GM18507 (cell line): ENCODE results near the gene ASNS.
"Not testable (repeated sequence)": the region's sequence is repeated elsewhere in the genome, so short reads cannot be mapped to it uniquely, and the experiment has no call there.

Experiments used
- DNase-seq: peaks from one replicate; pipeline ENCODE4 v3.0.0; 2011; ENCODE audit warnings: low read depth; ENCODE audit not compliant: insufficient read length; ENCODE audit errors: extremely low spot score
- FAIRE-seq: peaks from 2 replicates; lab custom pipeline; 2011; peaks lifted over from hg19 to GRCh38; lab: Jason Lieb, UNC

Gene ASNS, protein sequence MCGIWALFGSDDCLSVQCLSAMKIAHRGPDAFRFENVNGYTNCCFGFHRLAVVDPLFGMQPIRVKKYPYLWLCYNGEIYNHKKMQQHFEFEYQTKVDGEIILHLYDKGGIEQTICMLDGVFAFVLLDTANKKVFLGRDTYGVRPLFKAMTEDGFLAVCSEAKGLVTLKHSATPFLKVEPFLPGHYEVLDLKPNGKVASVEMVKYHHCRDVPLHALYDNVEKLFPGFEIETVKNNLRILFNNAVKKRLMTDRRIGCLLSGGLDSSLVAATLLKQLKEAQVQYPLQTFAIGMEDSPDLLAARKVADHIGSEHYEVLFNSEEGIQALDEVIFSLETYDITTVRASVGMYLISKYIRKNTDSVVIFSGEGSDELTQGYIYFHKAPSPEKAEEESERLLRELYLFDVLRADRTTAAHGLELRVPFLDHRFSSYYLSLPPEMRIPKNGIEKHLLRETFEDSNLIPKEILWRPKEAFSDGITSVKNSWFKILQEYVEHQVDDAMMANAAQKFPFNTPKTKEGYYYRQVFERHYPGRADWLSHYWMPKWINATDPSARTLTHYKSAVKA

DNA sequence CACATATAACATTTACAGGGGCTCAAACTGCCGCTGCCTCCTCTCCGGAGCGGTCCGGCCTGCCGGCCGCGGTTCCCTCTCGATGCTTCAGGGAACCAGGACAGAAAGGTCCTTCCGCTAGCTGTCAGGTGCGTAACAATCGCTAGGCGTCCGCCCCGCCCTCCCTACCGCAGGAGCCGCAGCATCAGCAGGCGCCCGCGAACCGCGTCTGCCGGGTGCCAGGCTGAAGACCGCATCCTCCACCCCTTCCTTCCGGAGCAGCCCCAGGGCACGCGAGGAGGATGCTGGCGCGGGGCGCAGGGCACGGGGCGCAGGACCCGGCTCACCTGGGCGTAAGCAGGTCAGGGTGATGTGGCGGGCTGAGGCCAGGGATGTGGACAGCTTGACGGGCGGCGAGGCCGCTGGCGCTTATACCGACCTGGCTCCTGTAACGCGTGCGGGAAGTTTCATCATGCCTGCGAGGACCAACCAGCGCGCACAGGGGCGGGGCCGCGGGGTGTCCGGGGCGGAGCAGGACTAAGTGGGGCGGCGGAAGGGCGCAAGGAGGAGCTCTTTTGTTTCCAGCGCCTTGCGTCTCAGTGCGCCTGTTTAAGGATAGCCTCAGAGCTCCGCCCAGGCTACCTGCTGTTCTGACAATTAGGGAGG is at the start of gene ASNS:
TSS of gene ASNS (minus strand) at position 384 of the 645 bp plus-strand sequence. CDS start 3,252 bp downstream, outside the sequence.
- DNase-seq = peak; percentile 75
- peak; percentile 77 for FAIRE-seq

DNA sequence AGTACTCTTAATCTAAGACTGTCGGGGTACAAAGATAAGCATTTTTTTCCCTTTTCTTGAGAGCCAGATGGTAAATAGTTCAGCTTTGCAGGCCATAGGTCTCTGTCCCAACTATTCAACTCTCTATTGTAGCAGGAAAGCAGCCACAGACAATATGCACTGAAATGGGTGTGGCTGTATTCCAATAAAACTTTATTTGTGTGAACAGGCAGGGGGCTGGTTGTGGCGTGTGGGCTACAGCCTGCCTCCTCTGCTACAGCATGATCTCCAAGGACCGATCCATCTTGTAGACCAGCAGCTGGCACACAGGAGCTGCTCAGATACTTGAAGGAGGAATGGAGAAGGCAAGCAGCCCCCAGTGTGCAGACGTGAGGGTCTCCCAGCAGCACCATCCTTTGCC is 49.0 kb upstream of the ASNS start:
- not testable (repeated sequence) for DNase-seq, FAIRE-seq

DNA sequence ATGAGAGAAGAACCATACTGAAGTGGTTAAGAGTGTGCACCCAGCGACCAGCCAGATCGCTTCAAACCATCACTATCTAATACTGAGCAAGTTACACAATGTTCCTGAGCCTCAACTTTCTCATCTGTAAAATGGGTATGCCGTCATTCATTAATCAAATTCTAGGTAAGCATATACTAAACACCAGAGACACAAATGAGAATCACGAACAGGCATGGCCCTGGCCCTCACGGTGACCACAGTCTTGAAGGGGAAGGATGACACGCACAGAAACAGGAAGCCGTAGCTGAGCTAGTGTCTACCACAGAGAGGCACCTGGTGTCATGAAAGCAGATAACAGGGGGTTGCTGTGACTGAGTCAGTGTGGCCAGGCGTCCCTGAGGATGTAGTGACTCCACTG is 43.1 kb upstream of the ASNS start:
- not testable (repeated sequence) for DNase-seq, FAIRE-seq

DNA sequence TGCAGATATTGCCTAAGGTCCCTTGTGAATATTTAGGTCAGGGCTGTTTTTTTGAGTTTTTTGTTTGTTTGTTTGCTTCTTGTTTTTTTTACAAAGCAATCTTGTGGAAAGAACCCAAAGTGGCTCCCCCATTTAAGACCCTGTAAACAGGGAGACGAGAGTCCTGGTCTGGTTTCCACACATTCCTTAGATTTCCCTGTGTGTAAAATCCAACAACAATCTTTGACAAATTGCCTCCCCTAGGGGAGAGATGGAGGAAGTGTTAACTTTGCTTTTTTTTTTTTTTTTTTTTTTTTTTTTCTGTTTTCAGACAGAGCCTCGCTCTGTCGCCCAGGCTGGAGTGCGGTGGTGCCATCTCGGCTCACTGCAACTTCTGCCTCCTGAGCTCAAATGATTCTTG is 40.1 kb upstream of the ASNS start:
- not testable (repeated sequence) for FAIRE-seq, DNase-seq

DNA sequence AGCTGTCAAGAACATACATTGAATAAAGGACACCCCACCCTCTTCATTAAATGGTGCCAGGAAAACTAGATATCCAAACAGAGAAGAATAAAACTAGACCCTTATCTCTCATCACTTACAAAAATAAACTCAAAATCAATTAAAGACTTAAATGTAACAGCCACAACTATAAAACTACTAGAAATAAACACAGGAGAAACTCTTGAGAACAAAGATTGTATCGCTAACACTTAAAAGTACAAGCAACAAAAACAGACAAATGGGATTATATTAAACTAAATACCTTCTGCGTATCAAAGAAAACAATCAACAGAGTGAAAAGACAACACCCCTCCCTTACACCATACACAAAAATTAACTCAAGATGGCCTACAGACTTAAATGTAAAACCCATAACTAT is 24.7 kb upstream of the ASNS start:
- DNase-seq, FAIRE-seq: not testable (repeated sequence)

DNA sequence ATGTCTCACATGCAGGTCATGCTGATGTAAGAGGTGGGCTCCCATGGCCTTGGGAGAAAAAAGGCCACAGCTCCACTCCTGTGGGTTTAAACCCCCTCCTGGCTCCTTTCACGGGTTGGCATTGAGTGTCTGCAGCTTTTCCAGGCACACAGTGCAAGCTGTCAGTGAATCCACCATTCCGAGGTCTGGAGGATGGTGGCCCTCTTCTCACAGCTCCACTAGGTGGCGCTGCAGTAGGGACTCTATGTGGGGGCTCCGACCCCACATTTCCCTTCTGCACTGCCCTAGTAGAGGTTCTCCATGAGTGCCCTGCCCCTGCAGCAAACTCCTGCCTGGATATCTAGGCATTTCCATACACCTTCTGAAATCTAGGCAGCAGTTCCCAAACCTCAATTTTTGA is 19.5 kb upstream of the ASNS start:
- not testable (repeated sequence) for DNase-seq, FAIRE-seq

DNA sequence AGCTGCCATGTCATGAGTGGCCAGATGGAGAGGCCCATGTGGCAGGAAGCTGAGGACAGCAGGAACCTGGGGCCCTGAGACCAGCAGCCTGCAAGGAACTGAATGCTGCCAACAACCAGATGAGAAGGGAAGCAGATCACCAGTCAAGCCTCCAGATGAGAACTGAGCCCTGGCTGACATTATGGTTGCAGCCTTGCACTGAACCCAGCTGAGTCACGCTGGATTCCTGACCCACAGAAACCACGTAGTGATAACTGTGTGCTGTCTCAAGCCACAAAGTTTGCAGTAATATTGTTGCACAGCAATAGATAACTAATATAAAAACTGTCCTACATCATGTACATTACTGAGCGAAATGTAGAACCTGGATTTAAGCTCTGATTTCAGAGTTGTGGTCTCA is 7.3 kb upstream of the ASNS start:
- not testable (repeated sequence) for FAIRE-seq, DNase-seq

DNA sequence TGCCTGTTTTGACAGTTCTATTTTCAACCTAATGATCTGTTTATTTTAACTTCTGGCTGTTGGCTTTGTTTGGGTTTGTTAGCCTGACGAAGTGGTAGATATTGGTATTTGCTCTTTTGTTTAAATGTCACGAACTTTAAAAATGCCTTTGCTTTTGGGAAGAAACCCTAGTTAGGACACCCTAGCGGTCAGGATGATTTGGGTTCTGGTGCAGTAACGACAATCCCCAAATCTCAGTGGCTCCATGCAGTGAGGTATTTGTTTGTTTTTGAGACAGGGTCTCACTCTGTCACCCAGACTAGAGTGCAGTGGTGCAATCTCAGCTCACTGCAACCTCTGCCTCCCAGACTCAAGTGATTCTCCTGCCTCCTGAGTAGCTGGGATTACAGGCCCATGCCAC is 2.7 kb upstream of the ASNS start:
- not testable (repeated sequence) for DNase-seq, FAIRE-seq

DNA sequence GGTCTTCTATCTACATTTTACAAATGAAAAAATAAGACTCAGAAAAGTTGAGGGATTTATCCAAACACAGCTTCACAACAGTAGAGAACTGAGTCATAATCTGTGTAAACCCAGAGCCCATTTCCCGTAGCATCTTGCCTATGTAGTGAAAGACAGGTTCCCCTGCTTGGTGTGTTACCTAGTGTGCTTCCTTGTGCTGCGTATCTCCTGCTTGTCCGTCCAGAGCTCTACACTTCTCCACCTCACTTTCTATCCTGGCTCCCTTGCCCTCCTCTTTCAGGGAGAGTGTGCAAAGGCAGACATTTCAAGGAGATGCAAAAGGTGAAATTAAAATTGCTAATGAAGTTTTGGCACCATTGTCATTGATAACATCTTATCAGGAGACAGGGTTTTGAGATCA is 1.4 kb upstream of the ASNS start:
- FAIRE-seq (no peak), DNase-seq (no peak)

DNA sequence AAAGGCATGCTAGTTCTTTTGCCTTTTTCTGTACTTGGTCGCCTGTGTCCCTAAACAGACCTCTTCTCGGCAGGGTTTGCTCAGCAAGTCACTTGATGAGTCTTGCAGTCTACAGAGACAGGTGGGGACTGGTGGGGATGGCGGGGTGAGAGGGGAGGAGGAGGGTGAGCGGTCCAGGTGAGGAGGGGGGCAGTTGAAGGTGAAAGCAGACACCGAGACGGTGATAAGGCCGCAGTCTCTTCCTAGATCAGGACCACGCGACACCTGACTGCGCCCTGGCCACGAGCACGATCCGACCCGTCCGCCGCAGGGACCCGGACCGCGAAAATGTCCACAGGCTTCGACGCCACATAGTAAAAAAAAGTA is 566 bp downstream of the ASNS start:
- FAIRE-seq = no peak
- no peak for DNase-seq

DNA sequence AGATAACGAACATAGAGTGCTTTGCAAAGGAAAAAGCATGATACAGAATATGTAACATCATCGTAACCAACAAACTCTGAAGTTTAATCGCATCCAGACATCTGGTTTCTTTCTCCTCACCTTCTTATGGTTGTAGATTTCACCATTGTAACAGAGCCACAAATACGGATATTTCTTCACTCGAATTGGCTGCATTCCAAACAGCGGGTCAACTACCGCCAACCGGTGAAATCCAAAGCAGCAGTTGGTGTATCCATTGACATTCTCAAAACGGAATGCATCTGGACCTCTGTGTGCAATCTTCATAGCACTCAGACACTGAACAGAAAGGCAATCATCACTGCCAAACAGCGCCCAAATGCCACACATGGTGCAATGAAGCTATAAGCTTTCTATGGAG is 3.4 kb downstream of the ASNS start:
- FAIRE-seq = no peak
- no peak for DNase-seq

DNA sequence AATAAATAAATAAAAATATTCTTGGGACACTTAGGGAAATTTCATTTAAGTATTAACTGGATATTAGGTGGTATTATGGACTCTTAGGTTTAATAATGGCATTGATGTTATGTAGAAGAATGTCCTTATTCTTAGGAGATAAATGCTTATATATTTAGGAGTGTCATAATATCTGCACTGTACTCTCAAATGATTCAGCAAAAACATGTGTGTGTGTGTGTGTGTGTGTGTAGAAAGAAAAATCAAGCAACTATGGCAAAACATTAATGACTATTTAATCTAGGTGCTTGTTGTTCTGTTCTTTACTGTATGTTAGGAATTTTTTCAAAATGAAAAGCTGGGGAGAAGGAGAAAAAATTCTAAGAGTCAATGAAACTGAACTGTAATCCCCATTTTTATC is 3.9 kb downstream of the ASNS start:
- FAIRE-seq (no peak), DNase-seq (no peak)

DNA sequence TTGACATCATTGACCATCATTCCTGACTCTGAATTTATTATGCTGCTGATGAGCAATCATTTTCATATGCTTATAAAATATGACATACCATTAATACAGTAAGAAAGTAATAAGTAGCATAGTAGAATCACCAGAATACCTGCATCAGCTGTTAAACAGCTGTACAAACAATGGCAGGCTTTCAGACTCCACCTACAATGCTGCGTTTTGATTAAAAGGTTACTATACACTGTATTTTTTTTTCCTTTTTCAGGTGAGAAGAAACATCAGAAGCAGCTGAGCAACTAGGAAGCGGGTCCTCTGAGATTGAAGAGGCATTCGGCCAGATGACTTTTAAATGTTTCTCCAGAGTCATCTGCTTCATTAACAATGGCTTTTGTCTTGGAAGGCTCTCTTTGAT is 7.1 kb downstream of the ASNS start:
- FAIRE-seq = no peak
- no peak for DNase-seq

DNA sequence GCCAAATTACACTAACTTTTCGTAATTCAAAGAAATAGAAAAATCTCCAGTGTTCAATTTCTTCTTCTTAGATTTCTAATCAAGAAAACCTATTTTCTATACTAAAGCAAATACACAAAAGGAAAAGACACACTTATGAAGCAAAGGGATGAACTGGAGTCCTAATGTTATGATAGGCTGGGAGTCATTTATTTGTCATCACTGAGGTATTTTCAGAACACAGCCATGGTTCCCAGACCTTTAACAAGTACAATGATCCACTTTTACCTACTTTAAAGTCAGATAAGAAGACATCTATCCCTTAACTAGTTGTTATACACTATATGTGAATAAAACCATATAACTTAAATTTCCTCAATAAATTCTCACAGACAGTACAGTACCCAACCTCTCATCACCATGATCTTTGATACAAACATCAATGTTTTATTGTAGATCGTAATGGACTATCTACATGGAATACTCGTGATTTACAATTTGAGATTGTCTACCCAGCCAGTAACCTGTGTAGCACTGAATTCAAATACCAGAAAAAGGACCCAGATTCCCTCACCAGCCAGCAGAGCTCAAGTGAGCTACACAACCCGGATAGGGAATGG is 12.5 kb downstream of the ASNS start:
- DNase-seq (no peak), FAIRE-seq (no peak)

DNA sequence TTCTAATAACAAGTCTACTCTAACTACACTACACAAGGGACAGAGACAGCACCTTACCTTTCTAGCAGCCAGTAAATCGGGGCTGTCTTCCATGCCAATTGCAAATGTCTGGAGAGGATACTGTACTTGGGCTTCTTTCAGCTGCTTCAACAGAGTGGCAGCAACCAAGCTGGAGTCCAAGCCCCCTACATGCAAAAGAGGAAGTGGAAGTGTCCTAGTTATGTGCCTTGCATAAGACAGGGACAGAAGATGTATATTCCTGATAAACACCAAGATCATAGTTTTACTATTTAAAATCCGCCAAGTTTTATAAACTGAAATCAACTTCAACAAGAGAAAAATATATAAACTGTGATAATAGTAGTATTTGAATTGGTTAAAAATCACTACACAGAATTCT is 14.0 kb downstream of the ASNS start:
- FAIRE-seq = no peak
- no peak for DNase-seq

DNA sequence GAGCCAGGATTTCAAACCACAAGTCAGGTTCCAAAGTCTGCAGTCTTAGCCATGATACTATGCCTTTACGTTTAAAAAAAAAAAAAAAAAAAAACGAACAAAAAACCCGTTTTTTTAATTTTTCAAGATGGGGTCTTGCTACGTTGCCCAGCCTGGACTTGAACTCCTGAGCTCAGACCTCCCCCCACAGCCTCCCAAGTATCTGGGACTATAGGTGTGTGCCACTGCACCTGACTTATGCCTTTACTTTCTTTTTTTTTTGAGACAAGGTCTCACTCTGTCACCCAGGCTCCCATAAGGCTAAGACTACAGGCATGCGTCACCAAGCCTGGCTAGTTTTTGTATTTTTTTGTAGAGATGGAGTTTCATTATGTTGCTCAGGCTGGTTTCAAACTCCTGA is 14.7 kb downstream of the ASNS start:
- no peak for FAIRE-seq
- no peak for DNase-seq

DNA sequence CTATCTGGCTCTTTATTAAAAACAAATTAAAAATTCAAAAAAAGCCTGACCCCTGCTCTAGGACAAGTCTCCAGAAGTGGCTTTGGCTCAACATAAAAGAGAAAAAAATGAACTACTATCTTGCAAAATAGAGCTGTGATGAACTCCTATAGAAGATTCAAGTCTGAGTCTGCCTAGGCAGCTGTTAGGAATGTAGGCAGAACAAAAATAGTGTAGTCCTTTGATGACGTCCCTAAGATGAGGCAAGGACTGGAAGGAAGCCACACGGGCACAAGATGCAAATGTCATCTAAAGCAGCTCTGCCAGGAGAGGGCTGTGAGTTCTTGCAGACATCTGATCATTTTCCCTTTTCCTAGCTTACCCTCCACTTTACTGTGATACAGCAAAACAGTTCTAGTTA is 20.5 kb downstream of the ASNS start:
- DNase-seq = no peak
- FAIRE-seq = no peak

DNA sequence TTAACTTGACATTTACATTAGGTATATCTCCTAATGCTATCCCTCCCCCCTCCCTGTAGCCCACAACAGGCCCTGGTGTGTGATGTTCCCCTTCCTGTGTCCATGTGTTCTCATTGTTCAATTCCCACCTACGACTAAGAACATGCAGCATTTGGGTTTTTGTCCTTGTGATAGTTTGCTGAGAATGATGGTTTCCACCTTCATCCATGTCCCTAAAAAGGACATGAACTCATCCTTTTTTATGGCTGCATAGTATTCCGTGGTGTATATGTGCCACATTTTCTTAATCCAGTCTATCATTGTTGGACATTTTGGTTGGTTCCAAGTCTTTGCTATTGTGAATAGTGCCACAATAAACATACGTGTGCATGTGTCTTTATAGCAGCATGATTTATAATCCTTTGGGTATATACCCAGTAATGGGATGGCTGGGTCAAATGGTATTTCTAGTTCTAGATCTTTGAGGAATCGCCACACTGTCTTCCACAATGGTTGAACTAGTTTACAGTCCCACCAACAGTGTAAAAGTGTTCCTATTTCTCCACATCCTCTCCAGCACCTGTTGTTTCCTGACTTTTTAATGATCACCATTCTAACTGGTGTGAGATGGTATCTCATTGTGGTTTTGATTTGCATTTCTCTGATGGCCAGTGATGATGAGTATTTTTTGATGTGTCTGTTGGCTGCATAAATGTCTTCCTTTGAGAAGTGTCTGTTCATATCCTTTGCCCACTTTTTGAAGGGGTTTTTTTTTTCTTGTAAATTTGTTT is 21.8 kb downstream of the ASNS start:
- not testable (repeated sequence) for DNase-seq, FAIRE-seq

DNA sequence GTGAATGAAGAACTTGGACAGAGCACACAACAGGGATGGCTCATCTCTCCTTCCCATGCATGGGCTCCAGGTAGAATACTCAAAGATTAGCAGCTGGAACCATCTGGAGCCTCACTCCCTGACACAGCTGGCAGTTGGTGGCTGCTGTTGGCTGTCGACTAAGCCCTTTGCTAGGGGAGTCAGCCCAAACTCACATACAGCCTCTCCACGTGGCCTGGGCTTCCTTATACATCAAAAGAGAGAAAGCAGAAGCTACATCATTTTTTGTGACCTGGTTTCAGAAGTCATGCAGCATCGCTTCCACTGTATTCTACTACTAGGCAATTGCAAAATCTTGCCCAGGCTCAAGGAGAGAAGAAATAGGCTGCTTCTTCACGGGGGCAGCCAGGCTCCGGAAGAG is 24.4 kb downstream of the ASNS start:
- no peak for FAIRE-seq
- DNase-seq = no peak

DNA sequence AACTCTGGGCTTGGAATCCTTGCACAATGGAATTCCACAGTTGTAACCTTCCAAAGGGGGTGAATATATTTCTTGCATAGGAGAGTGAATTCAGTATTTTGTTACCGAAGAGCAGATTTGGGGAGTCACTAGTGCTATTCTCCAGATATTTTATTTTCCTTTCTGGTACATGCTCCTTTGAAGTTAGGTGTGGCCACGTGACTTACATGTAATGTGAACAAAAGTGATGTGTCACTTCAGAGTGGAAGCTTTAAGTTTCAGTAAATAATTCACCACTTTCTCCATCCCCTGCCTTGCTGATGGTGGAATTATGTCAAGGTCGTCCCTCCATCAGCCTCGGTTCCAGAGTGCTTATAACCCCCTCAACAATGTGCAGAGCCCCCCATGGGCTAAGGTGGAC is 25.3 kb downstream of the ASNS start:
- DNase-seq (no peak), FAIRE-seq (no peak)
